ENCODE results near the gene LMNA. TPM values are rescaled to one million over a fixed set of nuclear protein-coding genes. Genes with fewer than 3 reads are reported as not detected.
"Not testable (repeated sequence)": the region's sequence is repeated elsewhere in the genome, so short reads cannot be mapped to it uniquely, and the experiment has no call there.

The LMNA gene
- total and polyA plus RNA-seq, 3 donors from 2014 or later, result 162 to 219 (median 189) TPM

DNA sequence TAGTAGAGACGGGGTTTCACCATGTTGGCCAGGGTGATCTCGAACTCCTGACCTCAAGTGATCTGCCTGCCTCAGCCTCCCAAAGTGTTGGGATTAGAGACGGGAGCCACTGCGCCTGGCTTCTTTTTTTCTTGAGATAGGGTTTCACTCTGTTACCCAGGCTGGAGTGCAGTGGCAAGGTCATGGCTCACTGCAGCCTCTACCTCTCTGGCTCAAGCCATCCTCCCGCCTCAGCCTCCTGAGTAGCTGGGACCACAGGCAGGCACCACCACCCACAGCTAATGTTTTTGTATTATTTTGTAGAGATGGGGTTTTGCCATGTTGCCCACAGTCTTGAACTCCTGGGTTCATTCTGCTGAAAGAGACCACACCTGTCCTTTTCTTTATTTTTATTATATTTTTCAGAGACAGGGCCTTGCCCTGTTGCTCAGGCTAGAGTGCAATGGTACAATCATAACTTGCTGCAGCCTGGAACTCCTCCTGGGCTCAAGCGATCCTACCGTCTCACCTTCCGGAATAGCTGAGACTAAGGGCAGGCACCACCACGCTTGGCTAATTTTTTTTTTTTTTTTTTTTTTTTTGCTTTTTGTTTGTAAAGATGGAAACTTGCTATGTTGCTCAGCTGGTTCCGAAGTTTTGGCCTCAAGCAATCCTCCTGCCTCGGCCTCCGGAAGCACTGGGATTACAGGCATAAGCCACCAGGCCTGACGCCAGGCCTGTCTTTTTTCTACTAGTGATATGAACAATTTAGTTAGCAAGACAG lies 3.1 kb downstream of the LMNA start:
- Histone ChIP-seq H3K36me3 (ENCODE audit: low read depth, missing control alignments) (no peaks in the 10 kb centered on the region), H3K27me3 (no peaks in the 10 kb centered on the region), H3K4me1 (peaks cover 74% of the 10 kb centered on the region), H3K4me3 (peak overlapping the region in 1 of 2 donors; percentile 96), H3K9me3 (no peaks in the 10 kb centered on the region), H3K27ac (peak overlapping the region; percentile 80 to 98)
- 49 to 54% methylated on average over 13 of the region's 13 CpGs for WGBS, 2 donors
- DNase-seq, result no peak
- TF ChIP-seq, protein P1, sequence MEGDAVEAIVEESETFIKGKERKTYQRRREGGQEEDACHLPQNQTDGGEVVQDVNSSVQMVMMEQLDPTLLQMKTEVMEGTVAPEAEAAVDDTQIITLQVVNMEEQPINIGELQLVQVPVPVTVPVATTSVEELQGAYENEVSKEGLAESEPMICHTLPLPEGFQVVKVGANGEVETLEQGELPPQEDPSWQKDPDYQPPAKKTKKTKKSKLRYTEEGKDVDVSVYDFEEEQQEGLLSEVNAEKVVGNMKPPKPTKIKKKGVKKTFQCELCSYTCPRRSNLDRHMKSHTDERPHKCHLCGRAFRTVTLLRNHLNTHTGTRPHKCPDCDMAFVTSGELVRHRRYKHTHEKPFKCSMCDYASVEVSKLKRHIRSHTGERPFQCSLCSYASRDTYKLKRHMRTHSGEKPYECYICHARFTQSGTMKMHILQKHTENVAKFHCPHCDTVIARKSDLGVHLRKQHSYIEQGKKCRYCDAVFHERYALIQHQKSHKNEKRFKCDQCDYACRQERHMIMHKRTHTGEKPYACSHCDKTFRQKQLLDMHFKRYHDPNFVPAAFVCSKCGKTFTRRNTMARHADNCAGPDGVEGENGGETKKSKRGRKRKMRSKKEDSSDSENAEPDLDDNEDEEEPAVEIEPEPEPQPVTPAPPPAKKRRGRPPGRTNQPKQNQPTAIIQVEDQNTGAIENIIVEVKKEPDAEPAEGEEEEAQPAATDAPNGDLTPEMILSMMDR (IDR thresholded peaks at IDR 0.05), result no peak
- TF ChIP-seq POLR2A (IDR thresholded peaks at IDR 0.05), result no peak
- intact Hi-C loops (cut with DNase I; ENCODE audit: low total_unique reads), result no loop called here

DNA sequence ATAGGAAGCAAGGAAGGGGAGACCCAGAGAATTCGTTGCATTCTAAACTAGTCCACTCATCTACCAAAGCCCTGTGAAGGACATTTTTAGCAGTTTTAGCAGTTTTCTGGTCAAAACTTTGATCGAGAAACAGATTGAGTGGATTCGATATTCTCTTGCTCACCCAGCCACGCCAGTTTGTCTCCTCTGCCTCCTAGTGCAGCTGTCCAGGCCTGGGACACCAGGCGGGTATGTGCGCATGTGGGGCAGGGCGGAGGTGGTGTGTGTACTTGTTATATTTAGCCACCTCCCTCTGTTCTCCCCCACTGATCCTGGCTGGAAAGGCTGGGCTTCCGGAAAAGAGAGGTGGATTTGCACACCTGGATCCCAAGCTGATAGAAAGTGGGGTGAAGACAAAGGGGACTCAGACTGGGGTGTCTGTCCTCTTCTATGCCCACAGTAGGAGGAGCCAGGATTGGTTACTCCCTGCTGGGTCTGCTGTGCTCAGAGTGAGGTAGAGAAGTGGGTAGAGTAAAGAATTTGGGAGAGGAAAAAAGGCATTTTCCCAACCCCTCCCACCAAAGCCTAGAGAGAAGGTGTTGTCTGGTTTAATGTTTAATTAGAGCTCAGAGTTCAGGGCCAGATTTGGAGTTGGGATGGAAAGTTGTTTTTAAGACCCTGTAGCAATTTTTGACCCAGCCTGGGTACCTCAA lies 3.8 kb downstream of the LMNA start:
- no peaks in the 10 kb centered on the region for H3K9me3 ChIP-seq
- peak; percentile 82 for DNase-seq
- peak overlapping the region; percentile 80 to 98 for H3K27ac ChIP-seq
- H3K36me3 ChIP-seq (ENCODE audit: low read depth, missing control alignments), result no peaks in the 10 kb centered on the region
- intact Hi-C loops (cut with DNase I; ENCODE audit: low total_unique reads), result no loop called here
- TF ChIP-seq POLR2A (IDR thresholded peaks at IDR 0.05), result no peak
- TF ChIP-seq, protein P1 (IDR thresholded peaks at IDR 0.05), result no peak
- H3K4me1 ChIP-seq, result peaks cover 82% of the 10 kb centered on the region
- 39 to 44% methylated on average over 7 to 8 of the region's 8 CpGs for WGBS, 2 donors
- H3K4me3 ChIP-seq, result peak overlapping the region in 1 of 2 donors; percentile 96
- no peaks in the 10 kb centered on the region for H3K27me3 ChIP-seq

DNA sequence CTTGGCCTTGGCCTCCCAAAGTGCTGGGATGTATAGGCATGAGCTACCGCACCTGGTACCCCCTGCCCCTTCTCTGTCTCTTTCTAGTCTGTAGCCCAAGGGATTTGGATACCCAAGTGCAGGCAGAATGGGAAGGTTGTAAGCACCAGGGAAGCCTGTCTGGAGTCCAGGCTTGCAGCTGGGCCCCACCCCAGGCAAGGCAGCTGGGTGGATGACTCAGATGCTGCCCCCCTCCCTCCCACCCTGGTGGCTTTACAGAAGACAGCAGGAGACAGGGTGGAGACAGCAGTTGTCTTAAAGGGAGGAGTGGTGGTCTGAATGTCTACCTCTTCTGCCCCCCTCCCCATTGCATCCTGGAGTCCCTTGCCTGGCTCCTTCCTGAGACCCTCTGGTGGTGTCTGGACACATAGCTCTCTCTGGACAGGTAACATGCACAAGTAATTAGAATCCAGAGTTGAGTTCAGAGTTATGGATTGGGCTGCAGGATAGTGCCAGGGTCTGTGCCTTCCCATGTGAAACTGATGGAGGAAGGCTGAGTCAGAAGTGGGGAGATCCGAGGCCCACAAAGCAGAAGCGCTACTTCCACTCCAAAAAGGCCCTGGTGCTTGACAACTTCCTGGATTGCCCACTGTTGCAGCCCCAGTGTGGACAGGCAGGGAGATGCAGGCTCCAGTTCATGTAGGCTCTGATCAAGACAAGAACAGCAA lies 5.1 kb downstream of the LMNA start:
- H3K4me1 ChIP-seq, result peaks cover 84% of the 10 kb centered on the region
- WGBS, 2 donors, result 54 to 56% methylated on average over 3 of the region's 3 CpGs
- peak; percentile 52 for DNase-seq
- no peaks in the 10 kb centered on the region for H3K36me3 ChIP-seq (ENCODE audit: low read depth, missing control alignments)
- intact Hi-C loops (cut with DNase I; ENCODE audit: low total_unique reads), result no loop called here
- H3K27ac ChIP-seq, result peak overlapping the region in 1 of 2 donors; percentile 98
- H3K4me3 ChIP-seq, result no peak overlapping the region
- no peaks in the 10 kb centered on the region for H3K9me3 ChIP-seq
- TF ChIP-seq, protein P1 (IDR thresholded peaks at IDR 0.05), result no peak
- no peak for TF ChIP-seq POLR2A (IDR thresholded peaks at IDR 0.05)
- no peaks in the 10 kb centered on the region for H3K27me3 ChIP-seq

- TF ChIP-seq, protein P1 (IDR thresholded peaks at IDR 0.05), result no peak
- no peak for TF ChIP-seq POLR2A (IDR thresholded peaks at IDR 0.05)
- DNase-seq, result no peak
- H3K27ac ChIP-seq, result peak overlapping the region; percentile 96 to 98
- intact Hi-C loops (cut with DNase I; ENCODE audit: low total_unique reads), result no loop called here
- 67 to 88% methylated on average over 3 of the region's 3 CpGs for WGBS, 2 donors
- no peak overlapping the region for H3K4me3 ChIP-seq
- no peaks in the 10 kb centered on the region for H3K9me3 ChIP-seq
- H3K27me3 ChIP-seq, result no peaks in the 10 kb centered on the region
- peaks cover 91% of the 10 kb centered on the region for H3K4me1 ChIP-seq
- no peaks in the 10 kb centered on the region for H3K36me3 ChIP-seq (ENCODE audit: low read depth, missing control alignments)
Observed at GRCh38 chr1:156120318-156120717, 5.8 kb downstream of the LMNA start.

GRCh38 chr1:156121005-156121404 lies 6.5 kb downstream of the LMNA start:
- peak overlapping the region; percentile 96 to 98 for H3K27ac ChIP-seq
- peak; percentile 64 for DNase-seq
- H3K36me3 ChIP-seq (ENCODE audit: low read depth, missing control alignments); H3K9me3 ChIP-seq; H3K4me3 ChIP-seq; intact Hi-C loops (cut with DNase I; ENCODE audit: low total_unique reads); H3K27me3 ChIP-seq: not testable (repeated sequence)
- peaks cover 98% of the 10 kb centered on the region for H3K4me1 ChIP-seq
- 35 to 36% methylated on average over 4 of the region's 4 CpGs for WGBS, 2 donors
